AG20443 (cell line): ENCODE results near the gene DSG2.

ENCODE experiments used
- DNase-seq: peaks from one replicate; pipeline ENCODE4 v3.0.0; 2012; ENCODE audit warnings: low spot score, mixed read lengths

DSG2 gene

GRCh38 chr18:31590570-31590969 lies 92.6 kb downstream of the DSG2 start:
- no peak for DNase-seq

- no peak for DNase-seq
These were observed 93.1 kb downstream of the DSG2 start for GRCh38 chr18:31591113-31591512.

- DNase-seq, result no peak
These were observed 93.7 kb downstream of the DSG2 start, which contains the start of gene TTR for GRCh38 chr18:31591628-31592027. Gene TTR (plus strand): TSS chr18:31591877. CDS start chr18:31591903, 26 bp downstream.

GRCh38 chr18:31592506-31593157 lies 94.7 kb downstream of the DSG2 start:
- no peak for DNase-seq

- DNase-seq, result no peak
These were observed 97.3 kb downstream of the DSG2 start for GRCh38 chr18:31595121-31595771.

GRCh38 chr18:31596081-31596872 lies 98.3 kb downstream of the DSG2 start:
- DNase-seq, result no peak

- no peak for DNase-seq
These were observed 100.2 kb downstream of the DSG2 start for GRCh38 chr18:31598021-31598805.
